Measurements from ENCODE around the gene SLC39A11.

Gene SLC39A11

GRCh38 chr17:72878975-72879660, 213.4 kb downstream of the SLC39A11 start:
- no peak for DNase-seq (ENCODE audit: extremely low spot score)
- TF ChIP-seq CTCF (IDR thresholded peaks at IDR 0.05; ENCODE audit: control extremely low read depth, extremely low read depth, low read depth, missing control alignments) = no peak
- ChIA-PET POLR2A (no interaction called here), CTCF (interaction anchor here (0.9 kb wide), 1 partner anchor 181 kb away, joined by 3 read pairs; no protein-coding TSS in a partner anchor)

GRCh38 chr17:72877348-72877747, 215.1 kb downstream of the SLC39A11 start:
- no peak for DNase-seq (ENCODE audit: extremely low spot score)
- ChIA-PET POLR2A (no interaction called here), CTCF (interaction anchor here (1.4 kb wide), 1 partner anchor 64 kb away, joined by 4 read pairs; no protein-coding TSS in a partner anchor)

GRCh38 chr17:72876413-72876812, 216.1 kb downstream of the SLC39A11 start:
- POLR2A ChIA-PET = no interaction called here

More at GRCh38 chr17:72877348-72877747, 215.1 kb downstream of the SLC39A11 start:
- TF ChIP-seq CTCF (IDR thresholded peaks at IDR 0.05; ENCODE audit: control extremely low read depth, extremely low read depth, low read depth, missing control alignments) = no peak

GRCh38 chr17:72875361-72875760, 217.1 kb downstream of the SLC39A11 start:
- DNase-seq (ENCODE audit: extremely low spot score) = no peak
- ChIA-PET POLR2A (no interaction called here), CTCF (no interaction called here)
- no peak for TF ChIP-seq CTCF (IDR thresholded peaks at IDR 0.05; ENCODE audit: control extremely low read depth, extremely low read depth, low read depth, missing control alignments)

More at GRCh38 chr17:72876413-72876812, 216.1 kb downstream of the SLC39A11 start:
- DNase-seq (ENCODE audit: extremely low spot score) = no peak
- CTCF ChIA-PET = no interaction called here
- no peak for TF ChIP-seq CTCF (IDR thresholded peaks at IDR 0.05; ENCODE audit: control extremely low read depth, extremely low read depth, low read depth, missing control alignments)

GRCh38 chr17:72872396-72872795, 220.1 kb downstream of the SLC39A11 start:
- DNase-seq (ENCODE audit: extremely low spot score) = no peak
- POLR2A ChIA-PET = no interaction called here
- TF ChIP-seq CTCF (IDR thresholded peaks at IDR 0.05; ENCODE audit: control extremely low read depth, extremely low read depth, low read depth, missing control alignments) = no peak
- CTCF ChIA-PET = interaction anchor here (1.3 kb wide), 1 partner anchor 9 kb away, joined by 3 read pairs; no protein-coding TSS in a partner anchor

GRCh38 chr17:72870367-72870985, 222.0 kb downstream of the SLC39A11 start:
- CTCF ChIA-PET = interaction anchor here (0.8 kb wide), 1 partner anchor 116 kb away, joined by 3 read pairs; no protein-coding TSS in a partner anchor
- POLR2A ChIA-PET = no interaction called here
- no peak for DNase-seq (ENCODE audit: extremely low spot score)
- no peak for TF ChIP-seq CTCF (IDR thresholded peaks at IDR 0.05; ENCODE audit: control extremely low read depth, extremely low read depth, low read depth, missing control alignments)

Measured in GM10248 (cell line).